GM19035 (cell line): Measurements from ENCODE around the gene TBX1.
"Not testable (repeated sequence)": the region's sequence is repeated elsewhere in the genome, so short reads cannot be mapped to it uniquely, and the experiment has no call there.

Experiments
- ATAC-seq: cut with Tn5 transposase; IDR thresholded peaks from one replicate; pipeline ENCODE4 v1.9.1; 2021; ENCODE audit not compliant: unreplicated experiment

TBX1 gene

DNA sequence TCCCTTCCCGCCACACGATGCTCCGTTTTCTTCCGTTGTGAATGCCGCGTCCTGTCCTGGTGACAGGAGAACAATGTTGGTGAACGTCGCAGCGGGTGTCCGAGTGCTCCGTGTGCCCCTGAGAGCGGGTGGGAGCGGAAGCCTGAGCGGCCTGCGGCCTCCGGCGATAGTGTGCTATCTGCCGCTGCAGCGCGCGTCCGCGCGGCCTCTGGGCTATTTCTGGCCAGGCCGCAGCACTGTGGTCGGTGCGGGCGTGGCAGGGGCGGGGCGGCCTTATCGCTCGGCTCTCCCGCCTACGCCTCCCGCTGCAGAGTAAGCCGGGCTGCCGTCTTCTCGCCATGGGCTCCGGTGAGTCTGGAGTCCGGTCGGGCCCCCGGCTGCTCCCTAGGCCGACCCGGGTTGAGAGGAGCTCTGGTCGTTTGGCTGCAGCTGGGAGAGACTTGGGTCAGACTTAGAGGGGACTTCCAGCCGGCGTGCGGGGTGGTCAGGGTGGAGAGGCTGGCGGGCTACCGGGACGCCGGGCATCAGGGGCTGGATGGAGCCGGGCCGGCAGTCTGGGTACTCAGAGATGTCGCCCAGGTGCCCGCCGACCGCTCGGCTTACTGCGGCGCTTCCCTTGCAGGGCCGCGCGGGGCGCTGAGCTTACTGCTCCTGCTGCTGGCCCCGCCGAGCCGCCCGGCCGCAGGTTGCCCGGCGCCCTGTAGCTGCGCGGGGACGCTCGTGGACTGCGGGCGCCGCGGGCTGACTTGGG lies 37.2 kb upstream of the TBX1 start, which contains the start of gene GP1BB:
Gene GP1BB (plus strand): TSS at position 308 of the 751 bp plus-strand sequence. CDS start 31 bp downstream, at position 339.
- ATAC-seq: no peak

DNA sequence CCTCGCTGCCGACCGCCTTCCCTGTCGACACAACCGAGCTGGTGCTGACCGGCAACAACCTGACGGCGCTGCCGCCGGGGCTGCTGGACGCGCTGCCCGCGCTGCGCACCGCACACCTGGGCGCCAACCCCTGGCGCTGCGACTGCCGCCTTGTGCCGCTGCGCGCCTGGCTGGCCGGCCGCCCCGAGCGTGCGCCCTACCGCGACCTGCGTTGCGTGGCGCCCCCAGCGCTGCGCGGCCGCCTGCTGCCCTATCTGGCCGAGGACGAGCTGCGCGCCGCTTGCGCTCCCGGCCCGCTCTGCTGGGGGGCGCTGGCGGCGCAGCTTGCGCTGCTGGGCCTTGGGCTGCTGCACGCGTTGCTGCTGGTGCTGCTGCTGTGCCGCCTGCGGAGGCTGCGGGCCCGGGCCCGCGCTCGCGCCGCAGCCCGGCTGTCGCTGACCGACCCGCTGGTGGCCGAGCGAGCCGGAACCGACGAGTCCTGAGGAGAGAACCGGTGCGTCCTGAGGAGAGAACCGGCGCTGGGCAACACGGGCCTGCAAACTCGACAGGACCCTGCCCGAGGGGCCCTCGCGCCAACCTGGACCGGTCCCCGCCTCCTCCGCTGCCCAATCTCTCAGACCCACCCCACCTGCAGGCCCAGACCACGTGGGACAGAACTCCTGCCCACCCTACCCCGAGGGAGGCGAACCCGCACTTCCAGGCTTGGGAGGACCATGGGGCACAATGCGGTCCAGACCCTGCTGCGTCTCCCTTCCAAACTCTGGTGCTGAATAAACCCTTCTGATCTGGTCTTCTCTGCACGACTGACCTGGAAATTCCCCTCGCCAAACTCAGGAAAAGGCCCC lies 36.4 kb upstream of the TBX1 start:
- no peak for ATAC-seq

DNA sequence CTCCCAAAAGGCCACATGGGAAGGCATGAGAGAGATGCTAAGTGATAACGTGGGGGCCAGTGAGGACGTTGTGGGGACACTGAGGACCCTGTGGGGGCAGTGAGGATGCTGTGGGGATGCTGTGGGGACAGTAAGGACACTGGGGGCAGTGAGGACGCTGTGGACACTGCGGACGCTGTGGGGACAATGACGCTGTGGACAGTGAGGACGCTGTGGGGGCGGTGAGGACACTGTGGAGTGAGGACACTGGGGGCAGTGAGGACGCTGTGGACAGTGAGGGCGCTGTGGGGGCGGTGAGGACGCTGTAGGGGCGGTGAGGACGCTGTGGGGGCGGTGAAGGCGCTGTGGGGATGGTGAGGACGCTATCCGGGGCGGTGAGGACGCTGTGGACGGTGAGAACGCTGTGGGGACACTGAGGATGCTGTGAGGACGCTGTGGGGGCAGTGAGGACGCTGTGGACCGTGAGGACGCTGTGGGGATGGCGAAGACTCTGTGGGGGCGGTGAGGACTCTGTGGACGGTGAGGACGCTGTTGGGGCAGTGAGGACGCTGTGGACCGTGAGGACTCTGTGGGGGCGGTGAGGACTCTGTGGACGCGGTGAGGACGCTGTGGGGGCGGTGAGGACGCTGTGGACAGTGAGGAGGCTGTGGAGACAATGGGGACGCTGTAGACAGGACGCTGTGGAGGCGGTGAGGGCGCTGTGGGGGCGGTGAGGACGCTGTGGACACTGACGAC lies 35.5 kb upstream of the TBX1 start:
- ATAC-seq: no peak

DNA sequence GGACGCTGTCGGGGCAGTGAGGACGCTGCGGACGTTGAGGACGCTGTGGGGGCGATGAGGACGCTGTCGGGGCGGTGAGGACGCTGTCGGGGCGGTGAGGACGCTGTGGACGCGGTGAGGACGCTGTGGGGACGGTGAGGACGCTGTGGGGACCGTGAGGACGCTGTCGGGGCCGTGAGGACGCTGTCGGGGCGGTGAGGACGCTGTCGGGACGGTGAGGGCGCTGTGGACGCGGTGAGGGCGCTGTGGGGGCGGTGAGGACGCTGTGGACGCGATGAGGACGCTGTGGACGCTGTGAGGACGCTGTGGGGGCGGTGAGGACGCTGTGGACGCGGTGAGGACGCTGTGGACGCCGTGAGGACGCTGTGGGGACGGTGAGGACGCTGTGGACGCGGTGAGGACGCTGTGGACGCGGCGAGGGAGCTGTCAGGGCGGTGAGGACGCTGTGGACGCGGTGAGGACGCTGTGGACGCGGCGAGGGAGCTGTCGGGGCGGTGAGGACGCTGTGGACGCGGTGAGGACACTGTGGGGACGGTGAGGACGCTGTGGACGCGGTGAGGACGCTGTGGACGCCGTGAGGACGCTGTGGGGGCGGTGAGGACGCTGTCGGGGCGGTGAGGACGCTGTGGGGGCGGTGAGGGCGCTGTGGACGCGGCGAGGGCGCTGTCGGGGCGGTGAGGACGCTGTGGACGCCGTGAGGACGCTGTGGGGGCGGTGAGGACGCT lies 34.4 kb upstream of the TBX1 start:
- not testable (repeated sequence) for ATAC-seq

DNA sequence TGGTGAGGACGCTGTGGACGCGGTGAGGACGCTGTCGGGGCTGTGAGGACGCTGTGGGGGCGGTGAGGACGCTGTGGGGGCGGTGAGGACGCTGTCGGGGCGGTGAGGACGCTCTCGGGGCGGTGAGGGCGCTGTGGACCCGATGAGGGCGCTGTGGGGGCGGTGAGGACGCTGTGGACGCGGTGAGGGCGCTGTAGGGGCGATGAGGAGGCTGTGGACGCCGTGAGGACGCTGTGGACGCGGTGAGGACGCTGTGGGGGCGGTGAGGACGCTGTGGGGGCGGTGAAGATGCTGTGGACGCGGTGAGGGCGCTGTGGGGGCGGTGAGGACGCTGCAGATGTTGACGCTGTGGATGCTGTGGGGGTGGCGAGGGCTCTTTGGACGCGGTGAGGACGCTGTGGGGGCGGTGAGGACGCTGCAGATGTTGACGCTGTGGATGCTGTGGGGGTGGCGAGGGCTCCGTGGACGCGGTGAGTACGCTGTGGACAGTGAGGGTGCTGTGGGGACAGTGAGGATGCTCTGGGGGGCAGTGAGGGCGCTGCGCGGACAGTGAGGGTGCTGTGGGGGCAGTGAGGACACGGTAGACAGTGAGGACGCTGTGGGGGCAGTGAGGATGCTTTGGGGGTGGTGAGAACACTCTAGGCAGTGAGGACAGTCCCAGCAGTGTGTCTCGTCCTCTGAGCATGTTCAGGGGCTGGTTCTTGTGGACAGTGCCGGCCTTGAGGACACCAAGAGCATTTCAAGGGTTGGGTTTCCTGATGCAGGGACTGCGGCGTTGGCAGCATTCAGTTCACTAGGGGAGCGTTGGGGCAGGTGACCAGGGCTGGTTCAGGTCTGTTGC lies 33.0 kb upstream of the TBX1 start:
- ATAC-seq: no peak

DNA sequence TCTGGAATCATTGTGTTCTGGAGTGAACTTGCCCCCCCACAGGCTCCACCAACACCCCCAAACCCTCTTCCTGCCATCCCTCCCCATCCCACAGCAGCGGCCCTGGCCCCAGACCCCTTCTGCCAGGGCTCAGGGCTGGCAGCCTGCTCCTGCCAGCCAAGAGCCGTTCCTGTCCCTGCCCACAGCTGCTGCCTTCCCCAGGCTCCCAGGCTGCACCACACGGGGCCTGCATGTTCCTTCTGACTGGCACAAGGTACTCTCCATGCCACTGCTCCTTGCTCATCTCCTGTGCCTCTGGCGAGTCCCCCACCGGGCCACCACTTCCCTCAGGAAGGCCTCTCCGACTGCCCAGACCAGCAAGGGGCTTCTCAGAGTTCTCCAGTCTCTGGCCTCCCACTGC lies 32.3 kb upstream of the TBX1 start:
- ATAC-seq: no peak

DNA sequence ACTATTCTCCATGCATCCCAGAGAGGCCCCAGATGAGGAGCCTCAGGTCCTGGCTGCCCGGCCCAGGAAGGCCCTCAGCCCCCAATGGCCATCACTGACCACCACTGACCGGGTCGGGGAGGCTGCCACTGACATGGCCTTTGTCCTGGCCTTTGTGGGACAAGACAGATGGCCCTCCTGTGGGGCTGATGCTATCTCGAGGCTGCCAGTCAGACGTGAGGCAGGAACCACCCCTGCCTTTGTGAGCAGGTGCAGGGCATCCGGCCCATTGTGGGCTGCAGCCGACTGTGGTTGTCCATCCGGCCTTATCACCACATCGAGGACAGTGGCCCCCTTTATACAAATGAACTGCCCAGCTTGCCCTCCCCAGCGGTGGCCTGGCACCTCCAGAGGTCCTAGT lies 31.7 kb upstream of the TBX1 start:
- no peak for ATAC-seq

DNA sequence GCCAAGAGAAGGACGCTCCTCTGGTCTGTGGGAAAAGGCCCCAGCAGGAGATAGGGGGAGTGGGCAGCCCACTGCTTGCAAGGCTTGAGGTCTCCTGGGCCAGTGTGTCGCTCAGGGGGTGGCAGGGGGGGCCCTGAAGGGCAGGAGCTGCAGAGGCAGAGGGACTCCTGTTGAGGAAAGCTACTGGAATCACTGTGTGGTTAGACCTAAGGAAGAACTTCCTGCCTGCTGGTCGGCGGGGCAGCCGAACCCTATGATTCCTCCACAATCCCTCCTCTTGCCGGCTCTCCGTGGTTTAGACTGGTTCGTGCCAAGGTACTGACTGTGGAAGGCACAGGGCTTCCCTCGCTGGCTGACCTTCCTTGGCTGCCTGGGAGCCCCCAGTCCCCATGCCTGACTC lies 31.1 kb upstream of the TBX1 start:
- no peak for ATAC-seq

DNA sequence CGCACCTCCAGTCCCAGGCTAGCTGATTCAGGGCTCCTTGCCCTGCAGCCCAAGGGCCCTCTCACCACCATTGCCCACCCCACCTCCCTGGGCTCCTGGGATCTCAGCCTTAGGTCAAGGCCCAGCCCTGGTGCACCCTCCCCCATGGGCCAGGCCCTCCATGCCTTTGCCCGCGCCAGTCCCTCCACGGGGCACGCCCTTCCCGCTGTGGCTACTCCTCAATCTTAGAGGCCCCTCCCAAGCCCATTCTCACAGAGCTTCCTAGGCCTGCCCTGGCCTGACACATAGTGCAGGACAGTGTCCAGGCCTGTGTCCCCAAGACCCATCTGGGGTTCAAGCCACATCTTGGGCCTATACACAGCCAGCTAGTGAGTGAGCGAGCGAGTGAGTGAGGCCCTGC lies 30.4 kb upstream of the TBX1 start:
- no peak for ATAC-seq

DNA sequence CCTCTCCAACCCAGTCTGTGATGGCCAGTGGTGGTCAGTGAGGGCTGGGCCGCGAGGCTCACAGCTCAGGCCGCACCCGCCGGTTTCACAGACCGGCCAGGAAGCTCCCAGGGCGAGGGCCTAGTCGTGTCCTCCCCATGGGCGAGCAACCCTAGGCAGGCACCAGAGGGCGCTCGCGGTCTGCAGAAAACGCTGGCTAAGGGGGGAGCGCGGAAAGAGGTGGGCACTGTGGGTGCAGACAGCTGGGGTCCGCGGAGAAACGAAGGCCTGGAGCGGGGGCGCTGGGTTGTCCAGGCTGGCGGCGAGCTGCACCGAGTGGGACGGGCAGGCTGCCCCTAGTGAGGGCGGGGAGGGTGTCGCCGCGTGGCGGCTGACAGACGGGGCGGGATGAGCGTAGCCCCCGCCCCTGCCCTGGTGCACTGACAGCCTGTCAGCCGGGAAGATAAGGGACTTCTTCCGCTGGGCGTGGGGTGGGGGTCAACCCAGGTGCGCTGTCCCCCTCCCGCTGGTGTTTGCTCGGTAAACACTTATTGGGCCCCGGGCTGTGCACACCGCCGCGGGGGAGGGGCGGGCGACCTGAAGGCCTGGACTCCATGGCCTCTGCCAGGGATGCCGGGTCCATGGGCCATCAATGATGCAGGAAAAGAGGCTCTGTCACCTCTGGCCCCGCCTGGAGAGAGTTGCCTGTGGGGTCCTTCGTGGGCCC lies 29.8 kb upstream of the TBX1 start:
- ATAC-seq: no peak

DNA sequence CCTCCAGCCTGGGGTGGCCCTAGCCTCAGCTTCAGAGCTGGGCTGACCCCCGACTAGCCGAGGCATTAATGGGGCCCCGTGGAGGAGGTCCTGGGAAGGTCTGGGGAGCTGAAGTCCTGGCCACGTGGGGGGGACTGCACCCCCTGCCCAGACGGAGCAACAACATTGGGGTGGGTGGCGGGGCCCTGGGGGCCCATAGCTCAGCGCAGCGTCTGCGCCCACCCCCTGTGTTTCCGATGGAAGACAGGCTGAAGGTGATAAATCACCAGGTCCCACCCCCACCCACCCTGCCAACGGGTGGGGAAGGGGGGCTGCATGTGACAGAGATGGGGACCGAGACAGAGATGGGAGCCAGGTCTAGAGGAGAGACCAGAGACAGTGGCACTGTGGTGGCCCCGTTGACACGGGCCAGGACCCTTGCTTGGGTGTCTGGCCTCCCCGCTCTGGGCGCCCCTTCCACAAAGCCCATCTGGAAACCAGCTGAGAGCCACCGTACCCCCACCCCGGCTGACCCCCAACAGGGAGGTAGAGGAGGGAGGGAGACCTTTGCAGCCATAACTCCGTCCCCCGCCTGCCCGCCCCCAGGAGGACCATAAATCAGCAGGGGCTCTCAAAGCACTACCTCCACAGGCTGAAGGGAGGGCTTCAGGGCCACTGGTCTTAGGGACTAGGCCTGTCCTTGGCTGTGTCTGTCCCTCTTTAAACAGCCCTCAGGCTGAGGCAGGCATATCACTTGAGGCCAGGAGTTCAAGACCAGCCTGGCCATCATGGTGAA lies 29.0 kb upstream of the TBX1 start:
- no peak for ATAC-seq

DNA sequence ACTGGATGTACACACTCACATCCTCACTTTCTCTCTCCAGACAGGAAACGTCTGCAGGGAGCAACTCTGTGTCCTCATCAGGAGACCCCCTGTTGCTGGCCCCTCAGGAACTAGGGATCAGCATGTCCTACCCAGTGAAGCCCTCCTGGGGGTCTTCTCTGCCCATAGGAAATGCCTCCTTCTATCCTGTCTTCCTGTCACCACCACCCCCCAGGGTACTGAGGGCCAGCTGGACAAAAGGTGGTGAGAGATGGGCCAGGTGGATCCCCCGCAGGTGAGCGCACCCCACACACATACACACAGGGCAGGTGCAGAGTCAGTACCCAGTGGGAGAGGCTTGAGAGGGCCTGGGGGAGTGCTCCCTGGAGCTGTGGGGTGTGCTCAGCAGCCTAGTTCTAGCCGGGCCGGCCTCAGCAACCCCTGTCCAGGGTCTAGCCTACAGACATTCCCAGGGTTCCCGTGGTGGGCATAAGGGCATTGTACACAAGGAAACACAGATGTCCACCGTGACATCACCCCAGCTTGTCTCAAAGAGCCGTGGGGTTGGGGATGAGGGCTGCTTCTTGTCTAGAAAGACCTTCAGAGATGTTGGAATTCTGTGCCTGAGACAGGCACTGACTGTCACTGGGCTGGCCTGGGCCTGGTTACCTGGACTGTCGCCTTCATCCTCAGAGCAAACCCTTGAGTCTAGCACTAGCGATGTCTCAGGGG lies 28.0 kb upstream of the TBX1 start:
- no peak for ATAC-seq

DNA sequence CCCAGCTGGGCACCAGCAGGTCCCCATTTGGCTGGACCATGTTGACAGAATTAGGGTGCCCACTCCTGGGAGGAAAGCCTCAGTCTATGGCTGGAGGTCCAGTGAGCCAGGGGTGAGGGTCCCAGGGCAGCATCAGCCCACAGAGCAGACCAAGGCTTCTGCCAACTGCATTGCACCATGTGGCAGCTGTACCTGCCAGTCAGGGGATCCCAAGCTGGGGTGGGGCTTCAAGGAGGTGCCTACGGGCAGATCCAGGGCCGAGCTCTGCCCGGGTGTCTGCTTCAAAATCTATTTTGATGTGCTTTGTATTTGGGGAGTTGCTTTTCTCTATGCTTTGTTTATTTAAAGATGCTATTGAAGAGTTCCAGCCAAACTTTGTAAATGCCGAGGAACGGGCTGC lies 26.8 kb upstream of the TBX1 start:
- ATAC-seq: no peak

DNA sequence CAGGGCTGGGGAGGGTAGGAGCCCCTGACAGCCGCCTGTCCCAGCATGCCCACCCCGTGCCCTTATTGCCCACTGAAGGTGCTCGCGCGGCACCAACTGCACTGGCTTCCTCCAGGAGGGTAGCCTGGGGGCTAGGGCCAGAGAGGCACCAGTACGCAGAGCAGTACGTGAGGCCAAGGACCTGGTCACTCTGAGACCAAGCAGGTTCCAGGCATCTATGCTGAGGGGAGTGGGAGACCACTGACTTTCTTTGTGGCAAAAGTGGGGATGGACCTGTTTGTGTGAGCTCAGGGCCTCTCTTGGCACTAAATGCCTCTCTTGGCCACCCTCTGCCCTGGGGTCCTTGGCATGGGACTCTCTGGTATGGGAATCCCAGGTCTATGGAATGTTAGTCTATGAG lies 26.4 kb upstream of the TBX1 start:
- ATAC-seq: no peak

DNA sequence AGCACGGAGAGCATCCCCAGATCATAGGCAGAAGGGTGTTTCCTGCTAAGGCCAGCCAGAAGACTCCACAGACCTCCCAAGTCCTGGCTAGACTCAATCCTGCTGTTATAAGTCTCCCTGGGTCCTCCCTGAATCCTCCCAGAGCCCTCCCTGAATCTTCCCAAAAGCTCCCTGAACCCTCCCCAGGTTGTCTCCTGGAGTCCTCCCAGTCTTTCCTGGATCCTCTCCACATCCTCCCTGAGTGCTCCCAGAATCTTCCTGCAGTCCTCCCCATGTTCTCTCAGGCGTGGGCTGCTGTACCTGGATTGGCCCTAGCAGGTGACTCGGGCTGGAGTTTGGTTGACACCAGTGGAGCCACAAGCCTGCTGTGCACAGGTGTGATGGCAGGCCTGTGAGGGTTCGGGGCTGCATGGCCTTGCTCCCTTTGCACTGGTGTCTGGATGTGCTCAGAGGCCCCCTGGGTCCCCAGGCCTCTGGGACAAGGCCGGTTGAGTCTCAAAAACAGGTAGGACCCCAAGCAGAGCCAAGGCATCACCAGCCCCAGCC lies 25.7 kb upstream of the TBX1 start:
- no peak for ATAC-seq

DNA sequence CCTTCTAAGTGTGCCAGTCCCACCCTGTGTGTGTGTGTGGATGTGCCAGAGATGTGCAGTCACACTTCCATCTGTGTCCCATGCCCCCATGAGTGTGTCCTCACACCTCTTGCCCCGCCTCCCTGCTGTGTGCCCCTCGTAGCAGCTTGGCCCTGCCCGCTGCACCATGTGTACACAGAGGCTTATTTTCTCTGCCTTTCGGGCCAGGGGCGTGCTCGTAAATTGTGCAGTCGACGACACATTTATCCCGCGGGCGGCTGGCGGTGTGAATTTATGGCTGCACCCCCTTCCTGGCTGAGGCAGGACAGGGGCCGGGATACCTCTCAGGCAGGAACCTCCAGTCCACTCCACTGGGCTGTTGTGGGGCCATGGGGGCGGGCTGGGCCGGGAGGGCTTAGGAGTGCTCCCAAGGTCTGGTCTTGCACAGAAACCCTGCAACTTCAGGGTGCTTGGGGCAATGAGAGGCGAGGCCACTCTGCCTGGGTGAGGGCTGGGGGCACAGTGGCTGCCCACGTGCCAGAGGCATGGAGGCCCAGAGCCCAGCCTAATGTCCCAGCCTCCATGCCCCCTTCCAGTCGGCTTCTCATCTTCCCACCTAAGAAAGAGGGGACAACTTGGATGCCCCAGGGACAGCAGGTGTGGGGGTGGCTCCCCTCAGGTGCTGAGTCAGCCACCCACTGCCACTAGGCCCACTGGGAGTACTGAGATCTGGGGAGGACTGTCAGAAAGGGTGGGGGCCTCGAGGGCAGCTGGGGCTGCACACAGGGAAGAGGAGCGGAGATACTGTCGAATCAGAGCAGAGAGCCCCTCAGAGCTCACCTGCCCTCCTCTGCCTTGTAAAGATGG lies 24.7 kb upstream of the TBX1 start:
- no peak for ATAC-seq
